Neural cell (in vitro differentiated cells): ENCODE results near the gene ADARB1. TPM values are rescaled to one million over a fixed set of nuclear protein-coding genes. Genes with fewer than 3 reads are reported as not detected.

ENCODE experiments used
- H2AFZ ChIP-seq: fragments of 200-600, 300-800 bp; sonication (generic), shearing (Covaris generic); 2 replicates; pipeline ENCODE4 v1.6.0; 2014; ENCODE audit warnings: low read depth, mild to moderate bottlenecking, antibody characterized with exemption, low read length, moderate library complexity
- H3F3A ChIP-seq: fragments of 200-600 bp; shearing (Covaris generic); 2 replicates; pipeline ENCODE4 v1.6.1; 2016; ENCODE audit warnings: mild to moderate bottlenecking, moderate library complexity, mixed read lengths, antibody characterized with exemption, low read length; ENCODE audit not compliant: insufficient read depth, poor library complexity, severe bottlenecking
- H3K27ac ChIP-seq: fragments of 200-600, 300-800 bp; sonication (generic), shearing (Covaris generic); 2 replicates; pipeline ENCODE4 v1.5.1; 2014; ENCODE audit warnings: mild to moderate bottlenecking, low read length, moderate library complexity
- H3K27me3 ChIP-seq: fragments of 300-800, 200-600 bp; sonication (generic), shearing (Covaris generic); 2 replicates; pipeline ENCODE4 v1.6.0; 2014; ENCODE audit warnings: mild to moderate bottlenecking, low read depth, low read length, moderate library complexity; ENCODE audit not compliant: insufficient read depth
- H3K36me3 ChIP-seq: fragments of 300-800, 200-600 bp; sonication (generic), shearing (Covaris generic); 2 replicates; pipeline ENCODE4 v1.5.1; 2014; ENCODE audit warnings: mild to moderate bottlenecking, antibody characterized with exemption, low read length, moderate library complexity; ENCODE audit not compliant: insufficient read depth
- H3K4me2 ChIP-seq: fragments of 300-800, 200-600 bp; sonication (generic), shearing (Covaris generic); 2 replicates; pipeline ENCODE4 v1.6.0; 2014; ENCODE audit warnings: mild to moderate bottlenecking, low read length
- H3K4me3 ChIP-seq: fragments of 300-800, 200-600 bp; sonication (generic), shearing (Covaris generic); 2 replicates; pipeline ENCODE4 v1.5.1; 2014; ENCODE audit warnings: mild to moderate bottlenecking, low read length, moderate library complexity
- H3K79me2 ChIP-seq: fragments of 200-600 bp; shearing (Covaris generic); replicated peaks from 2 replicates; pipeline ENCODE4 v1.6.0; 2014; ENCODE audit warnings: mild to moderate bottlenecking, low read length, moderate library complexity; ENCODE audit not compliant: insufficient read depth
- H3K9ac ChIP-seq: fragments of 300-800, 200-600 bp; sonication (generic), shearing (Covaris generic); 2 replicates; pipeline ENCODE4 v1.6.1; 2016; ENCODE audit warnings: mild to moderate bottlenecking, low read length, mixed read lengths
- H3K9me2 ChIP-seq: fragments of 200-600 bp; shearing (Covaris generic); 2 replicates; pipeline ENCODE4 v1.6.1; 2016; ENCODE audit warnings: mild to moderate bottlenecking, low read length, mixed read lengths; ENCODE audit not compliant: insufficient read depth
- H3K9me3 ChIP-seq: fragments of 200-600, 300-800 bp; sonication (generic), shearing (Covaris generic); 2 replicates; pipeline ENCODE4 v1.6.1; 2016; ENCODE audit warnings: mild to moderate bottlenecking, mixed run types, low read length, moderate library complexity, mixed read lengths
- H4K20me1 ChIP-seq: fragments of 200-600 bp; shearing (Covaris generic); 2 replicates; pipeline ENCODE4 v1.6.1; 2016; ENCODE audit warnings: mild to moderate bottlenecking, mixed run types; ENCODE audit not compliant: insufficient read depth
- CTCF ChIP-seq: fragments of 450-650 bp; IDR thresholded peaks from 2 replicates; pipeline ENCODE4 v1.5.1; 2014; ENCODE audit warnings: antibody characterized with exemption, mild to moderate bottlenecking, moderate library complexity; ENCODE audit not compliant: poor library complexity, severe bottlenecking
- EP300 ChIP-seq: fragments of 450-650 bp; conservative IDR thresholded peaks from 2 replicates; pipeline ENCODE4 v1.6.1; 2014; ENCODE audit warnings: antibody characterized with exemption, mild to moderate bottlenecking, moderate library complexity; ENCODE audit not compliant: poor library complexity, severe bottlenecking
- EZH2 ChIP-seq: fragments of 200-600, 300-800 bp; shearing (Covaris generic), sonication (generic); IDR thresholded peaks from 2 replicates; pipeline ENCODE4 v1.6.1; 2014; ENCODE audit warnings: antibody characterized with exemption, low read length, borderline replicate concordance, mild to moderate bottlenecking; ENCODE audit not compliant: insufficient read depth, poor library complexity, severe bottlenecking
- MXI1 ChIP-seq: fragments of 450-650 bp; conservative IDR thresholded peaks from 2 replicates; pipeline ENCODE4 v1.6.1; 2014; ENCODE audit warnings: antibody characterized with exemption, mild to moderate bottlenecking; ENCODE audit not compliant: poor library complexity, severe bottlenecking
- POLR2AphosphoS5 ChIP-seq: IDR thresholded peaks from 2 replicates; pipeline ENCODE4 v1.6.1; 2012
- RAD21 ChIP-seq: fragments of 450-650 bp; conservative IDR thresholded peaks from 2 replicates; pipeline ENCODE4 v1.6.1; 2014; ENCODE audit warnings: antibody characterized with exemption, mild to moderate bottlenecking, moderate library complexity
- REST ChIP-seq: IDR thresholded peaks from 2 replicates; pipeline ENCODE4 v1.6.1; 2012; ENCODE audit warnings: borderline replicate concordance
- SMC3 ChIP-seq: fragments of 450-650 bp; conservative IDR thresholded peaks from 2 replicates; pipeline ENCODE4 v1.6.1; 2014; ENCODE audit warnings: antibody characterized with exemption, mild to moderate bottlenecking, moderate library complexity; ENCODE audit not compliant: poor library complexity
- TAF1 ChIP-seq: IDR thresholded peaks from 2 replicates; pipeline ENCODE4 v1.6.1; 2012; ENCODE audit warnings: low read depth
- polyA plus RNA-seq: library from polyadenylated mRNA; depleted of rRNA; stranded (reverse); fragments of >200 nt; gene quantifications from 2 replicates; pipeline ENCODE4 v1.2.3, GENCODE V29; 2014

The ADARB1 gene
- polyA plus RNA-seq, 1 donor from 2014 or later: 8.9 TPM

- no peaks in the 10 kb centered on the region for H3K9me2 ChIP-seq
- H3K79me2 ChIP-seq: no peaks in the 10 kb centered on the region
- no peaks in the 10 kb centered on the region for H4K20me1 ChIP-seq
- H3K9me3 ChIP-seq: no peaks in the 10 kb centered on the region
- no peak overlapping the region for H3K27ac ChIP-seq
- no peaks in the 10 kb centered on the region for H3K27me3 ChIP-seq
- H3K36me3 ChIP-seq: no peaks in the 10 kb centered on the region
- H3K4me3 ChIP-seq: no peak overlapping the region
- no peak overlapping the region for H2AFZ ChIP-seq
- TF ChIP-seq MXI1: no peak
- TF ChIP-seq EP300: no peak
- no peak for TF ChIP-seq RAD21
- TF ChIP-seq SMC3: no peak
- no peak for TF ChIP-seq CTCF
- TF ChIP-seq REST: no peak
- no peak for TF ChIP-seq EZH2
- TF ChIP-seq POLR2AphosphoS5: no peak
- no peak for TF ChIP-seq TAF1
- H3K9ac ChIP-seq: no peak overlapping the region
- no peaks in the 10 kb centered on the region for H3F3A ChIP-seq
- no peak overlapping the region for H3K4me2 ChIP-seq
Measured at GRCh38 chr21:45057886-45058285, 16.5 kb upstream of the ADARB1 start.

GRCh38 chr21:45059121-45059520, 15.3 kb upstream of the ADARB1 start:
- no peaks in the 10 kb centered on the region for H3K9me3 ChIP-seq

More at GRCh38 chr21:45059121-45059520, 15.3 kb upstream of the ADARB1 start:
- Histone ChIP-seq H3K9ac (no peak overlapping the region), H3K4me2 (no peak overlapping the region), H3F3A (no peaks in the 10 kb centered on the region), H3K79me2 (no peaks in the 10 kb centered on the region), H3K4me3 (no peak overlapping the region), H3K27me3 (no peaks in the 10 kb centered on the region), H2AFZ (no peak overlapping the region), H4K20me1 (no peaks in the 10 kb centered on the region), H3K36me3 (no peaks in the 10 kb centered on the region), H3K9me2 (no peaks in the 10 kb centered on the region), H3K27ac (no peak overlapping the region)
- TF ChIP-seq MXI1 (no peak), EZH2 (no peak), CTCF (no peak), REST (no peak), TAF1 (no peak), RAD21 (no peak), EP300 (no peak), POLR2AphosphoS5 (no peak), SMC3 (no peak)
